ENCODE measurements around the gene CFAP44.
A peak's percentile ranks its signal among the peaks of the same experiment; 100 is the strongest.

The CFAP44 gene

GRCh38 chr3:113454057-113454456 lies 12.8 kb upstream of the CFAP44 start:
- in situ Hi-C loops (cut with HindIII; ENCODE audit: low sequenced_read_pairs), result no loop called here
- TF ChIP-seq, protein P1, sequence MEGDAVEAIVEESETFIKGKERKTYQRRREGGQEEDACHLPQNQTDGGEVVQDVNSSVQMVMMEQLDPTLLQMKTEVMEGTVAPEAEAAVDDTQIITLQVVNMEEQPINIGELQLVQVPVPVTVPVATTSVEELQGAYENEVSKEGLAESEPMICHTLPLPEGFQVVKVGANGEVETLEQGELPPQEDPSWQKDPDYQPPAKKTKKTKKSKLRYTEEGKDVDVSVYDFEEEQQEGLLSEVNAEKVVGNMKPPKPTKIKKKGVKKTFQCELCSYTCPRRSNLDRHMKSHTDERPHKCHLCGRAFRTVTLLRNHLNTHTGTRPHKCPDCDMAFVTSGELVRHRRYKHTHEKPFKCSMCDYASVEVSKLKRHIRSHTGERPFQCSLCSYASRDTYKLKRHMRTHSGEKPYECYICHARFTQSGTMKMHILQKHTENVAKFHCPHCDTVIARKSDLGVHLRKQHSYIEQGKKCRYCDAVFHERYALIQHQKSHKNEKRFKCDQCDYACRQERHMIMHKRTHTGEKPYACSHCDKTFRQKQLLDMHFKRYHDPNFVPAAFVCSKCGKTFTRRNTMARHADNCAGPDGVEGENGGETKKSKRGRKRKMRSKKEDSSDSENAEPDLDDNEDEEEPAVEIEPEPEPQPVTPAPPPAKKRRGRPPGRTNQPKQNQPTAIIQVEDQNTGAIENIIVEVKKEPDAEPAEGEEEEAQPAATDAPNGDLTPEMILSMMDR (IDR thresholded peaks at IDR 0.05; ENCODE audit: low read depth, low read length, missing control alignments), result no peak
- no peak overlapping the region for H3K4me3 ChIP-seq (ENCODE audit: low read depth, low read length)
- DNase-seq (ENCODE audit: low read depth), result no peak

DNA sequence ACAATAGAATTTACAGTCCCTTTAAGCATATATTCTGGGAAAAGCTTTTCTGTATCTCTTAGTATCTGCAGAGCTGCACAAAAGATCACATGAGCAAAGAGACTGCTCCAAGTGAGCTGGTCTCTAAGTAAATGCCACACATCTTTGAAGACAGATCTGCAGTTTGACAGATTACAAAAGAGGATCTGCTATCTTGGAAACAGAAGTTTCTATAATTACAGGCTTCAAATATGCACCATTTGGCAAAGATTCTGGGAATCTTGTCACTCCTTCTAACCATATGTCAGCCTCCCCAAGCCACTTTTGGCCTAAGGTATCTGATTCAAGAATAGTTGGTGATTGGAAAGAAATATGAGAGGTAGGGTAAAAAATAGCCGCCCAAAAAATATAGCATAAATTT lies 9.6 kb upstream of the CFAP44 start:
- TF ChIP-seq, protein P1 (IDR thresholded peaks at IDR 0.05; ENCODE audit: low read depth, low read length, missing control alignments), result no peak
- H3K4me3 ChIP-seq (ENCODE audit: low read depth, low read length), result no peak overlapping the region
- DNase-seq (ENCODE audit: low read depth), result no peak
- in situ Hi-C loops (cut with HindIII; ENCODE audit: low sequenced_read_pairs), result no loop called here

- no peak overlapping the region for H3K4me3 ChIP-seq (ENCODE audit: low read depth, low read length)
- in situ Hi-C loops (cut with HindIII; ENCODE audit: low sequenced_read_pairs), result no loop called here
- DNase-seq (ENCODE audit: low read depth), result no peak
- TF ChIP-seq, protein P1 (IDR thresholded peaks at IDR 0.05; ENCODE audit: low read depth, low read length, missing control alignments), result no peak
Measured at GRCh38 chr3:113439606-113440005, 1.7 kb downstream of the CFAP44 start.

- TF ChIP-seq, protein P1 (IDR thresholded peaks at IDR 0.05; ENCODE audit: low read depth, low read length, missing control alignments), result no peak
- no peak overlapping the region for H3K4me3 ChIP-seq (ENCODE audit: low read depth, low read length)
- no peak for DNase-seq (ENCODE audit: low read depth)
- in situ Hi-C loops (cut with HindIII; ENCODE audit: low sequenced_read_pairs), result no loop called here
Measured at GRCh38 chr3:113438224-113438623, 3.1 kb downstream of the CFAP44 start.

DNA sequence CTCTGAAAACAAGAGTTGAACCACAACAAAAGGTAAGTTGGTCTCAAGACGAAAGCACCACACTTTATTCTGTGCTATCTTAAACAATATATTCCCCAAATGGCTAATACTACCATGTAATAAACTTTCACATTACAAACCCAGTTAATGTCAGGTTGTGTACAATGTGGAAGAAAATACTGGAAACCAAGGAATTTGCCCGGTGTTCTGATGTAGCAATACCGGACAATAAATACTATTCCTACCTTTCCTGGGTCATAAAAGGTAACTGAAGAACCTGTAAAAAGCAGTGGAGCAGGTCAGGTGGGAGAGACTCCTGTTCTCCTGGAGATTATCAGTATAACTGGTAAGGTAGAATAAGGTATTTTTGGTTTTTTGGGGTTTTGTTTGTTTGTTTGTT lies 3.9 kb downstream of the CFAP44 start:
- no peak for DNase-seq (ENCODE audit: low read depth)
- H3K4me3 ChIP-seq (ENCODE audit: low read depth, low read length), result no peak overlapping the region
- TF ChIP-seq, protein P1 (IDR thresholded peaks at IDR 0.05; ENCODE audit: low read depth, low read length, missing control alignments), result no peak
- in situ Hi-C loops (cut with HindIII; ENCODE audit: low sequenced_read_pairs), result no loop called here

GRCh38 chr3:113436809-113437208 lies 4.5 kb downstream of the CFAP44 start:
- DNase-seq (ENCODE audit: low read depth), result peak; percentile 49

More at GRCh38 chr3:113436809-113437208, 4.5 kb downstream of the CFAP44 start:
- no peak overlapping the region for H3K4me3 ChIP-seq (ENCODE audit: low read depth, low read length)
- in situ Hi-C loops (cut with HindIII; ENCODE audit: low sequenced_read_pairs), result no loop called here
- TF ChIP-seq, protein P1 (IDR thresholded peaks at IDR 0.05; ENCODE audit: low read depth, low read length, missing control alignments), result no peak
